K562 (cell line): Measurements from ENCODE around the gene CA5B. TPM values are rescaled to one million over a fixed set of nuclear protein-coding genes. Genes with fewer than 3 reads are reported as not detected.

Experiments used
- ATAC-seq: fragments of 200-7000 bp; cut with Tn5 transposase; 3 replicates; pipeline ENCODE4 v1.9.1; 2020; ENCODE audit warnings: moderate library complexity
- BruUV-seq: library from RNA; stranded (reverse); fragments of 400-500 nt; replicated peaks from 2 replicates; lab custom pipeline; 2021; lab: Mats Ljungman, UMichigan
- CTCF ChIA-PET: fragments of 300-600 bp; formaldehyde crosslinking; extraction: SDS; loops from one replicate; lab custom pipeline; 2021; ENCODE audit warnings: low intra/inter-chr PET ratio; lab: Yijun Ruan, JAX
- POLR2A ChIA-PET: fragments of 300-600, 350-650 bp; sonication (Branson Sonifier 250); formaldehyde crosslinking; extraction: SDS; loops from one replicate; lab custom pipeline; 2021; ENCODE audit warnings: antibody characterized with exemption, inconsistent platforms; lab: Yijun Ruan, JAX
- DNase-seq, 4 experiments: peaks; one replicate each; pipeline versions ENCODE4 v3.0.0 to v3.0.0-alpha.2; 2011 to 2018; ENCODE audit warnings: low spot score in 3 of 4, mixed read lengths in 3 of 4; ENCODE audit errors: extremely low read depth in 1 of 4
- FAIRE-seq: peaks from 2 replicates; lab custom pipeline; 2011; peaks lifted over from hg19 to GRCh38; lab: Jason Lieb, UNC
- H2AFZ ChIP-seq: 2 replicates; pipeline ENCODE4 v1.6.0; 2011; ENCODE audit warnings: low read depth, low read length, control low read depth, inconsistent platforms
- H3K27ac ChIP-seq: fragments of 200-600 bp; 3 replicates; pipeline ENCODE4 v1.8.0; 2011; ENCODE audit warnings: low read depth, mild to moderate bottlenecking, control low read depth, inconsistent platforms, low read length, moderate library complexity, mixed read lengths; ENCODE audit errors: extremely low read depth
- H3K27me3 ChIP-seq, 2 experiments: fragments of 300-600 bp in 1 of 2; 2 replicates in 1 of 2; 3 replicates in 1 of 2; pipeline versions ENCODE4 v1.6.0 to v1.8.0; 2011; ENCODE audit warnings: inconsistent platforms in 2 of 2, low read length in 2 of 2, mild to moderate bottlenecking in 1 of 2, mixed read lengths in 1 of 2, moderate library complexity in 1 of 2; ENCODE audit not compliant: control insufficient read depth in 2 of 2, insufficient read depth in 2 of 2
- H3K36me3 ChIP-seq: fragments of 300-600 bp; 3 replicates; pipeline ENCODE4 v1.8.0; 2011; ENCODE audit warnings: mild to moderate bottlenecking, low read length, inconsistent platforms; ENCODE audit not compliant: control insufficient read depth, insufficient read depth
- H3K4me1 ChIP-seq, 2 experiments: fragments of 200-600 bp in 1 of 2; replicated peaks in 1 of 2; 2 replicates in 1 of 2; 3 replicates in 1 of 2; pipeline versions ENCODE4 v1.5.1 to v1.8.0; 2011; ENCODE audit warnings: inconsistent platforms in 2 of 2, low read length in 2 of 2, mild to moderate bottlenecking in 1 of 2, mixed read lengths in 1 of 2, moderate library complexity in 1 of 2; ENCODE audit not compliant: control insufficient read depth in 2 of 2, insufficient read depth in 2 of 2
- H3K4me2 ChIP-seq: 2 replicates; pipeline ENCODE4 v1.6.1; 2011; ENCODE audit warnings: low read length, control low read depth, inconsistent platforms, mixed read lengths; ENCODE audit not compliant: insufficient read depth
- H3K4me3 ChIP-seq: fragments of 200-600 bp; sonication (generic), shearing (Covaris generic); 2 replicates; pipeline ENCODE4 v1.5.1; 2016; ENCODE audit warnings: control low read depth, inconsistent platforms
- H3K79me2 ChIP-seq: fragments of 200-600 bp; 3 replicates; pipeline ENCODE4 v1.8.0; 2011; ENCODE audit warnings: low read length, inconsistent platforms; ENCODE audit not compliant: control insufficient read depth, insufficient read depth
- H3K9ac ChIP-seq, 2 experiments: 2 replicates each; pipeline versions ENCODE4 v1.6.0 to v1.6.1; 2011; ENCODE audit warnings: low read depth in 2 of 2, low read length in 2 of 2, control low read depth in 1 of 2, inconsistent platforms in 1 of 2, mild to moderate bottlenecking in 1 of 2, mixed read lengths in 1 of 2; ENCODE audit not compliant: insufficient read depth in 1 of 2
- H3K9me1 ChIP-seq: one replicate; pipeline ENCODE4 v1.6.0; 2011; ENCODE audit warnings: inconsistent platforms, mild to moderate bottlenecking, low read length, moderate library complexity; ENCODE audit not compliant: control insufficient read depth, insufficient read depth
- H3K9me3 ChIP-seq: replicated peaks from 2 replicates; pipeline ENCODE4 v1.5.1; 2011; ENCODE audit warnings: low read depth, low read length, inconsistent platforms; ENCODE audit not compliant: control insufficient read depth, insufficient read depth
- H4K20me1 ChIP-seq: replicated peaks from 2 replicates; pipeline ENCODE4 v1.6.1; 2011; ENCODE audit warnings: low read length, inconsistent platforms, mixed read lengths; ENCODE audit not compliant: control insufficient read depth, insufficient read depth
- ERF ChIP-seq: fragments of 450-650 bp; formaldehyde crosslinking; IDR thresholded peaks from 2 replicates; pipeline ENCODE4 v1.4.0; 2020; ENCODE audit warnings: mild to moderate bottlenecking, mixed read lengths
- GABPB2 ChIP-seq: fragments of 250-450 bp; sonication (Bioruptor Pico); conservative IDR thresholded peaks from 2 replicates; pipeline ENCODE4 v1.5.1; 2021; ENCODE audit warnings: mild to moderate bottlenecking
- HDAC1 ChIP-seq, 2 experiments: fragments of 450-650 bp; IDR thresholded peaks; 2 replicates each; pipeline ENCODE4 v1.6.1; 2016 to 2017; ENCODE audit warnings: inconsistent platforms in 1 of 2, mild to moderate bottlenecking in 1 of 2, moderate library complexity in 1 of 2
- HMBOX1 ChIP-seq: sonication (generic); IDR thresholded peaks from 2 replicates; pipeline ENCODE4 v1.6.1; 2016
- XRCC3 ChIP-seq: fragments of 450-650 bp; IDR thresholded peaks from 2 replicates; pipeline ENCODE4 v1.6.1; 2017; ENCODE audit warnings: mild to moderate bottlenecking, moderate library complexity
- ZC3H4 ChIP-seq: sonication (generic); formaldehyde crosslinking; IDR thresholded peaks from 2 replicates; pipeline ENCODE4 v1.9.0; 2021; ENCODE audit warnings: missing genetic modification reagents, borderline replicate concordance
- ZNF133 ChIP-seq: fragments of 250-450 bp; sonication (Bioruptor Pico); IDR thresholded peaks from 2 replicates; pipeline ENCODE4 v1.4.0; 2020; ENCODE audit warnings: mild to moderate bottlenecking
- WGBS: fragments of 100-300 bp; shearing (Covaris generic); methylation state at CpG from one replicate; pipeline ENCODE4 v1.1.6; 2016; ENCODE audit warnings: low coverage, mixed read lengths; ENCODE audit not compliant: insufficient coverage; ENCODE audit errors: missing lambda C conversion rate; 5-methylcytosine and 5-hydroxymethylcytosine counted together
- in situ Hi-C: fragments of 300-500 bp; cut with MboI; formaldehyde crosslinking; loops from 4 replicates; pipeline ENCODE4 v1.15.0; 2018; ENCODE audit warnings: inconsistent platforms, mixed read lengths
- intact Hi-C: fragments of 100-400 bp; cut with micrococcal nuclease; formaldehyde crosslinking; loops from 2 replicates; pipeline ENCODE4 v1.14.2; 2022
- polyA plus RNA-seq, 8 experiments: library from polyadenylated mRNA; depleted of rRNA in 4 of 8; stranded (reverse) in 5 of 8; unstranded in 3 of 8; fragments of >200 nt; fragmentation: Nextera tagmentation in 2 of 8; fragmentation: Illumina TruSeq in 1 of 8; extraction: Ambion mirVana in 2 of 8; extraction: Trizol in 1 of 8; gene quantifications; 2 replicates each; pipeline versions ENCODE4 v1.2.1 to v1.2.3, GENCODE V29; 2011 to 2014; ENCODE audit warnings: inconsistent platforms in 1 of 8, missing spikeins in 1 of 8
- total RNA-seq, 7 experiments: library from RNA; depleted of rRNA in 6 of 7; stranded (reverse); fragments of >200 nt in 6 of 7; fragmentation: Illumina TruSeq in 2 of 7; extraction: Trizol in 2 of 7; gene quantifications; 2 replicates each; pipeline versions ENCODE4 v1.2.1 to v1.2.3, GENCODE V29; 2011 to 2021; ENCODE audit warnings: low replicate concordance in 1 of 7

The CA5B gene
- total and polyA plus RNA-seq, 9 of the 15 experiments (the other 6 are each of a cell fraction or from before 2014, with no cell fraction given), result 0.55 to 3.7 (median 2.6) TPM

GRCh38 chrX:15749642-15750610 lies 11.9 kb downstream of the CA5B start:
- 72% methylated on average over 6 of the region's 7 CpGs for WGBS
- ChIA-PET POLR2A (interaction anchor here (0.6 to 1.4 kb wide), 2 partner anchors 10 to 54 kb away, joined by 3 read pairs; no protein-coding TSS in a partner anchor), CTCF (no interaction called here)
- Histone ChIP-seq H3K27me3 (no peaks in the 10 kb centered on the region), H3K4me3 (no peak overlapping the region), H3K9me3 (no peaks in the 10 kb centered on the region), H3K36me3 (no peaks in the 10 kb centered on the region), H3K9ac (no peak overlapping the region), H3K9me1 (no peaks in the 10 kb centered on the region), H3K4me2 (no peak overlapping the region), H3K27ac (no peak overlapping the region), H3K4me1 (no peaks in the 10 kb centered on the region; a peak in 1 of 5 replicates), H2AFZ (no peak overlapping the region), H4K20me1 (no peaks in the 10 kb centered on the region), H3K79me2 (no peaks in the 10 kb centered on the region)
- ATAC-seq (no peak), DNase-seq (no peak), FAIRE-seq (no peak)
- in situ Hi-C loops, result loop anchor here (25.0 kb wide), 1 partner anchor 687 kb away; no protein-coding TSS in a partner anchor
- TF ChIP-seq GABPB2 (CRISPR knock-in tag) (no peak), ERF (CRISPR knock-in tag) (no peak), ZNF133 (no peak), ZC3H4 (no peak), XRCC3 (no peak), HDAC1 (IDR thresholded peaks at IDR 0.05) (no peak), HMBOX1 (no peak)
- BruUV-seq, result no TSS peak
- intact Hi-C loops, result no loop called here
